IPS-11a (cell line): ENCODE data around the gene KCNMA1.

Experiments used
- H3K4me3 ChIP-seq: one replicate; pipeline ENCODE4 v1.5.1; 2013; ENCODE audit warnings: low read depth, low read length, control low read depth

KCNMA1 gene

GRCh38 chr10:77383861-77384553 lies 253.6 kb downstream of the KCNMA1 start:
- no peak overlapping the region for H3K4me3 ChIP-seq

DNA sequence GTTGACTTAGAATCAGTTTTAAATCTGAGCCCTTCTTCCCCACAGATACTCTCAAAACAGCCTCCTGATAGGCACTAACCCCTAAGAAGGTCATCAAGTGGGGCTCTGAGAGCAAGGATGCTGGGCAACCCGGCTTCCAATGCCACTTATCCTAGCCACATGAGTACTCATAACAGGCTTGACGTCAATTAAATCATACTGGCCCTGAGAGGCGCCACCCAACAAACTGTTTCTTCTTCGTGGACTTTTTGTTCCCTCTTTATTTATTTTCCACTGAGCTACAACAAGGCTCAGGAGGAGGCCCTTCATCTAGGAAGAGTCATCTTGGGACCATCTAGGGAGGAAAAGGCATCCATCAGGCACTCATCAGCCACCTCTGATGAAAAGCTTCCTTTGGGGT lies 255.9 kb downstream of the KCNMA1 start:
- no peak overlapping the region for H3K4me3 ChIP-seq

DNA sequence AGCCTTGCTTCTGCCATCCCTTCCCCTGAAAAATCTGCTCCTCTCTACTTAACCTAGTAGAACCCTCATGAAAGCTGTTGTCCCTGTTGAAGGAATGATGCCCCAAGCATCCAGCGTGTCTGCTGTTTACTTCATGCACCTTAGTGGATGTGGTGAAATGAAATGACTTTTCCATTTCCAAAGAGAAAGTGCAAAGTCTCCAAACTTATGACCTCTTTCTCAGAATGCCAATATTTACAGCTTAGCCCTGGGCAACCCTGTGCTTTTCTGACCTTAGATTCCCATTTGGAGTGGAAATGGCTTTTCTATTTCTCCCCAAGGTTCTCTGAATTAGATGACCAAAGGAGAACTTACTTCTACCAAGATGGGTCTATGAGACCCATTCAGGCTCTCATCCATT lies 256.9 kb downstream of the KCNMA1 start:
- H3K4me3 ChIP-seq = no peak overlapping the region

- no peak overlapping the region for H3K4me3 ChIP-seq
These were observed 257.4 kb downstream of the KCNMA1 start for GRCh38 chr10:77380191-77380590.

DNA sequence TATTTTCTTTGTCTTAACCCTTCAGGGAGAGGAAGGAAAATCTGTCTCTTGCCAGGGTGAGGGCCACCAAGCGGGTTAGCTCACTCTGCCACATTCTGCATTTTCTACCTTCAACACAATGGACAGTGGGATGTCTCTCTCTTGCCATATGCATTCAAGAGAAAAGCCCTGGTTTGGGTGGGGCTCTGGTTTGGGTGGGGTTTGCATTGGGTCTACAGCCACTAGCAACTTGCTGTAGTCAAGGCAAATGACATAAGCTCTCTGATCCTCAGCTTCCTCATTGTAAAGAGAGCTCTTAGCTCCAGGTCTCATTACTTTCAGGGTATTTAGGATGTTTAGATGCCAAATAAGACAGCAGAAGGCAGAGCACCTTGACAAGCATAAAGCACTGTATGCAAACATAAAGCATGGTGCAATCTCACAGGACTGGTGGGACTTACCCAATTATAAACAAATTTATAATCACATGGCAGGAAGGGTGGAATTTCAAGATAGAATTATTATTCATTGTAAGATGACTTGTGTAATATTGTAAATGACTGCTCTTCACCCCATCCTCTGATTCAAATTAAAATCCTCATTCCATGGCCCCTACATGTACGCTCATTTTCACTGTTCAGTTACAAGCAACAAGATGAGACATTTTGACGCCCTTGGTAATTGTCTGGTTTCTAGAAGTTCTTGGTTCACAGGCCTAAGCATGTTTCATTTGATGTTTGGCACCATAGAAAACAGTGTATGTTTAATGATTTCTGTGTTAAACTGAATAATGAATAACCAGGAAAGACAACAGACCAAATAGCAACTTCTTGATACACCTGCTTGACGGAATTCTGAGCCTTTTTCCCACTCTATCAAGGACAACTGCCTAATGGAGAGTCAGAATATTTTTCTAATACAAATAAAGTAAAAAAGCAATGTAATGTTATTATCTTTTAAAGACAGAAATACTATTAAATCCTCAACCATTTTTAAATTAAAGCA lies 258.9 kb downstream of the KCNMA1 start:
- H3K4me3 ChIP-seq = no peak overlapping the region

DNA sequence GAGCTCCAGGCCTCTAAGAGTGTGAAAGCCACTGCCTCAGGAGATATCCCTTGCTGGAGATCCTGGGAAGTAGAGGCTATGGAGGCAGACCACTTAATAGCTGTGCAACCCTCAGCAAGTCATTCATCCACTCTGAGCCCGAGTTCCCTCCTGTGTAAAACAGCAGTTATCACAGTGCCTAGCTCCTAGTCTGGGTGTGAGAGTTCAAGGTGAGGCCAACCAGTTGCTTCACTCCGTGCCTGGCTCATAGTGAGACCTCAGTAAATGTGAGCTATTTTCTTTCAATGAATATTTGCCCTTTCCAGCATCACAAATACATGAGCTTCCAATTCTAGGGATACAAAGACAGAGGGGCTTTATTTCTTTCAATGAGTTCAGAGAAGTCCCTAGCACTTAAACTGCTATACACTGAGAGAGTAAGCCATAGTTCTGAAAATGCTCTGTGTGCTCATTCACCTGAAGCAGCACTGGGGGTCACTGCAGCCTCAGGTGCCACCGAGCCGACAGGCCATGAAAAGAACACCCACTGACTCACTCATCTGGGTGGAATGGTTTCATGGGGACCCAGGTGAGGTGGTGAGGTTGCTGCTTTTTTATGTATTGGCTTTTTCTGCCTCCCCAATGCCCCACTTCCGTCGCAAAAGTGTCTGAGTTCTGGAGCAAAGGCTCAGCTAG lies 259.8 kb downstream of the KCNMA1 start:
- H3K4me3 ChIP-seq = no peak overlapping the region

DNA sequence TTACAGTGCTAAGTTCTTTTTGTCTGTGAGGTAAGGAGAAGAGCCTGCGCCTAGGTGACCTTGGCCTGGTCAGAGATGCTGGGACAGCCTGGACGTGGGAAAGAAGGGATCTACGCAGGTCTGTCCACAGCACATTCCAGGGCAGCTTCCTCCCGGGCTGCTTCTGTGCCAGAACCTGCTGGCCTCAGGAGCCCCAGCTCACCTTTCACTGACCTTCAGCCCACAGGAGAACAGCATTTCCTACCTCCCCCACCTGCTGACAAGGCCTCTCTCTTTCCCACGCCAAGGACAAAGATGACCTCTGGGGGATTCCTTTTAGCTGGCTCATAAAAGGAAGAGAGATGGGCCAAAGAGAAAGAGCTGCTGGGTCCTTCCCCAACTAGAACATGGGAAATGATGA lies 260.6 kb downstream of the KCNMA1 start:
- H3K4me3 ChIP-seq = no peak overlapping the region

- H3K4me3 ChIP-seq = no peak overlapping the region
These were observed 263.4 kb downstream of the KCNMA1 start for GRCh38 chr10:77374189-77374656.

DNA sequence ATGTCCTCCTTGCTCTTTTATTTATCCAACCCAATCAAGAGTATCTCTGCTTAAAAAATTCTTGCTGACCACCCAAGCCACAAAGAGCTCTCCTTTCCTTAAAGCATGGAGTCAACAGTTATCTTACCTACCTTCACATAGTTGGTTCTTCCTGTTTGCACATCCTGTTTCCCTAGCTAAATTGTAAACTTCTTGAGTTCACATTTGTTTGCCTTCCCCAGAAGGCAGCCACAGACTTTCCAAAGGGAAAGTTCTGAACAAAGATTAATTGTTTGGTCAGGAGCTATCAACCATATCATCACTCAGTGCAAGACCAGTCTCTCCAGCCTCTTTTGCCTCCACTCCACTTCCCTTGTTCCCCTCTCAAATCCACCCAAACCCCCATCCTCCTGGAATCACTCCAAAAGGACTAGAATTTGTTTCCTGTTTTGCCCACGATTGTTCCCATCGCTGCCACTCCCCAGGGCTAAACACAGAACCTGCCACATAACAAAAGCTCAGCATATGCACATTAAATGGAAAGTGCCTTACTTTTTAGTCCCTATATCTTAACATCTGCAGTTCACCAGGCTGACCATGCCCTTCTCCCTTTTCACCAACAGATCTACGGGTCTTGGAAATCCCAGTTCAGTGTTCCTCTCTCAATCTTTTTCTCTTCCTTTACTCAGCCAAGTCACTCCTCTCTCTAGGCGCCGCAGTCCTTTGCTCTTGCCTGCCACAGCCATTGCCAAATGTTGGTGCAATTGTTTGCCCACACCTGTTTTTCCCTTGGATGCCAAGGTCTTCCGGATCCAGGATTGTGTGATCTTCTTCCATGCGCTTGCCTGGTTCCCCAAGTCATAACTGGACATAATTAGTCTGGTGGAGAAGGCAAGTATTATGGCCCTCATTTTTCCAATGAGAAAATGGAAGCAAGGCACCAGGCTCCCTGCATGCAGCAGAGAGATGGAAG lies 265.5 kb downstream of the KCNMA1 start:
- H3K4me3 ChIP-seq = no peak overlapping the region

DNA sequence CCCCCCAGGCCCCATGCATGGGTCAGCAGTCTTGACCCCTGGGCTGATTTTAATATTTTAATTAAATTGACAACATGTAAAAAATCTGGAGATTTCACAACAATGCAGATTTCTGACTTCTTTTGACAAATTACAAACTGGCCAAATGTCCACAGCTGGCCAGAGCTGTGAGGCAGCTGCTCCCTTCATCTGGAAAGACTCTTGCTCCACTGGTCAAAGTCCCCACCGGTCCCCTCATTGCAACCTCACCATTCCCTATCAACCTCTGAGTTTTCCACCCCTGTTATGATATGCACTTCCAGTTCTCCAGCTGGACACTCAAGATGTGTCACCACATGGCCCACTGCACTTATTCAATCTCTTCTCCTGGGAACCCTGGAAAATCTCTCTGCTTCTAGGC lies 266.2 kb downstream of the KCNMA1 start:
- no peak overlapping the region for H3K4me3 ChIP-seq

DNA sequence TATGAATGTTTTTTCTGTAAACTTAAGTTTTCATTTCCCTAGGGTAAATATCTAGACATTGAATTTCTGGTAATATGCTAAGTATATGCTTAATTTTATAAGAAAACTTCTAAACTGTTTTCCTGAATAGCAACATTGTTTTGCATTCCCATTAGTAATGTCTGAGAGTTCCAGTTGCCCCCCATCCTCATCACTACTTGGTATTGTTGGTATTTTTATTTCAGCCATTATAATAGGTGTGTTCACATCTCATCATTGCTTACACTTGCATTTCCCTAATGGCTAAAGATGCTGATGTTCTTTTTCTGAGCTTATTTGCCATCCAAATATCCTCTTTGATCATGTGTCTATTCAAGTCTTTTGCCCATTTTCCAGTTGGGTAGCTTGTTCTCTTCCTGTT lies 269.6 kb downstream of the KCNMA1 start:
- H3K4me3 ChIP-seq = no peak overlapping the region

DNA sequence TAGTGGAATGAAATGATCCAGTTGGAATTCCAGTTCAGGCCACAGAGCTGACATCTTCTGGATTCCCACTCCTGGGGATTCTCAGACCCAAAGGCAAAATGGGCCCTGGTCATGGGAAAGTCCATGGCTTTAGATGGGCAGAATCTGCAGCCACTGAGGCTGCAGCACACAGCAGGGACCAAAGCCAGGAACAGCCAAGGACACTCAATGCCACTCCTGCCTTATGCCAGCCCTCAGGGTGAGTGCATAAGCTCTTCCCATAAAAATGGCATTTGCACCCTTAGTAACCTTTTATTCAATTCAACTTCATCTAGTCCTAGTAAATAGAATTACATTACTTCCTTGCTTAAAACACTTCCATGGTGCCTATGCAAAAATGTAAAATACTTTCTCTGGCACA lies 274.4 kb downstream of the KCNMA1 start:
- H3K4me3 ChIP-seq = no peak overlapping the region

- H3K4me3 ChIP-seq = no peak overlapping the region
These were observed 275.8 kb downstream of the KCNMA1 start for GRCh38 chr10:77361831-77362230.

GRCh38 chr10:77361426-77361825 lies 276.2 kb downstream of the KCNMA1 start:
- H3K4me3 ChIP-seq = no peak overlapping the region

GRCh38 chr10:77360835-77361234 lies 276.8 kb downstream of the KCNMA1 start:
- H3K4me3 ChIP-seq = no peak overlapping the region

- no peak overlapping the region for H3K4me3 ChIP-seq
These were observed 277.6 kb downstream of the KCNMA1 start for GRCh38 chr10:77359950-77360520.

GRCh38 chr10:77359287-77359691 lies 278.3 kb downstream of the KCNMA1 start:
- no peak overlapping the region for H3K4me3 ChIP-seq

DNA sequence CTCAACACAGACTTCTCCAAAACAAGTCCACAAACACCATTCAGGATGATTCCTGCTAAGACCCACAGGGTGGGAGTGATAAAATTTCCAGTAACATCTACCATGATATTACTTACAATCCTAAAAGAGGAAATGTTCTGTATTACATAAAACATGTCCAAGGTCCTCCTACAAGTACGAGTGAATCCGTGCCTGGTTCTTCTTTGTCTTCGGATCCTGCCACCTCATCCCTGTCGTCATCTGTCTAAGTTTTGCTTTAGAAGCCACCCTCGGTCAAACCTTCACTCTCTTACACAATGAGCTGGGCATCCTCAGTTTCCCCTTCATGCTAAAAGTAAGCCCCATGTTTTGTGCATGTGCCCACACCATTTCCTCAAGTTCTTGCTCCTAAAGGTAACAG lies 279.0 kb downstream of the KCNMA1 start:
- H3K4me3 ChIP-seq = no peak overlapping the region

DNA sequence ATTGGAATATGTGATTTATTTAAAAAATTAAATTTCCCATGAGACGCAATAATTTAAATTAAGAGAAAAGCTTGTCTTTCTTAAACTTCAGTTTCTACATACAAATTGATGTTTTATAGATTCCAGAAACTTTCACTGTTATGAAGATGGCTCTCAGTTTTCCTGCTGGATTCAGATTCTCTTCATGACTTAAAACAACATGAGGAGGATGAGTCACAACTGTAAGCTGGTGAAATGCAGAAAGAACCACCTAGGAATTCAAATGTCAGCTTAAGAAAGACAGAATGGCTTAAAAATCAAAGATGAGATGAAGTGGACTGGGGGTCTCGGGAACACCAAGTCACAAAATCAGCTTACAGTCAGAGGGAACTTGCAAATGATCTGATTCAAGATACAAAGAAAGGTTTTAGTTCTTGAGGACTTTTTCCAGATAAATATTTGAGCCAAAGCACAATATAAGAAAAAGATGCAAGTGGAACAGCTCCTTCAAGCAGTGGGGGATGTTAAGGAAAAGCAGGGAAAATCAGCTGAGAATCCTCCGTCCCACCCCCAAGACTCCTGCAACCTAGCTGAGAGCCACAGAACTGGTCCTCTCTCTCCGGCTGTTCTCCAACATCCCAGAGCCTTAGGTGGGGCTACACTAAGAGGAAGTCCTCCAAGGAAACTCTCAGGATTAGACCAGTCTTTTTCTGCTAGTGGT lies 279.8 kb downstream of the KCNMA1 start:
- no peak overlapping the region for H3K4me3 ChIP-seq
